Cardiac muscle cell (in vitro differentiated cells and primary cell): Measurements from ENCODE around the gene ULK1. TPM values are rescaled to one million over a fixed set of nuclear protein-coding genes. Genes with fewer than 3 reads are reported as not detected.
A peak's percentile ranks its signal among the peaks of the same experiment; 100 is the strongest.

ENCODE experiments used
- DNase-seq, 2 donors: peaks; one replicate each; pipeline versions ENCODE4 v3.0.0 to v3.0.0-alpha.2; 2010 to 2017; ENCODE audit warnings: low read depth in 1 of 2, low spot score in 1 of 2
- H3K27ac ChIP-seq: fragments of 200-600 bp; sonication (generic); 2 replicates; pipeline ENCODE4 v1.5.1; 2016
- H3K27me3 ChIP-seq: fragments of 200-600 bp; sonication (generic); 2 replicates; pipeline ENCODE4 v1.6.0; 2016; ENCODE audit warnings: control low read depth
- H3K36me3 ChIP-seq: fragments of 200-600 bp; sonication (generic); 2 replicates; pipeline ENCODE4 v1.5.1; 2016; ENCODE audit warnings: control low read depth
- H3K4me1 ChIP-seq: fragments of 200-600 bp; sonication (generic); 2 replicates; pipeline ENCODE4 v1.8.1; 2017; ENCODE audit warnings: low read depth, mild to moderate bottlenecking, mixed run types
- H3K4me3 ChIP-seq: fragments of 200-600 bp; sonication (generic); 2 replicates; pipeline ENCODE4 v1.5.1; 2016; ENCODE audit warnings: mild to moderate bottlenecking
- H3K9me3 ChIP-seq: fragments of 200-600 bp; sonication (generic); 2 replicates; pipeline ENCODE4 v1.5.1; 2017; ENCODE audit warnings: low read depth, mild to moderate bottlenecking, control low read depth
- CTCF ChIP-seq: IDR thresholded peaks from 2 replicates; pipeline ENCODE4 v1.5.1; 2012; ENCODE audit warnings: low read depth, mild to moderate bottlenecking, low read length
- polyA plus RNA-seq: library from polyadenylated mRNA; unstranded; fragments of >200 nt; fragmentation: Nextera tagmentation; extraction: Ambion mirVana; gene quantifications from 2 replicates; pipeline ENCODE4 v1.2.1, GENCODE V29; 2016
- total RNA-seq: library from RNA; depleted of rRNA; stranded (reverse); fragments of >200 nt; gene quantifications from 2 replicates; pipeline ENCODE4 v1.2.3, GENCODE V29; 2016

Gene ULK1
- total and polyA plus RNA-seq, 2 experiments from 2014 or later, result 14.2 to 27.6 TPM

- no peaks in the 10 kb centered on the region for H3K36me3 ChIP-seq
- no peaks in the 10 kb centered on the region for H3K27me3 ChIP-seq
- TF ChIP-seq CTCF, result no peak
- DNase-seq, result no peak
- H3K4me1 ChIP-seq, result no peaks in the 10 kb centered on the region
- H3K27ac ChIP-seq, result no peak overlapping the region
- no peaks in the 10 kb centered on the region for H3K9me3 ChIP-seq
- H3K4me3 ChIP-seq, result no peak overlapping the region
These were observed 36.2 kb upstream of the ULK1 start for GRCh38 chr12:131857908-131858850.

GRCh38 chr12:131860472-131861260 lies 33.8 kb upstream of the ULK1 start:
- no peak overlapping the region for H3K4me3 ChIP-seq
- H3K27ac ChIP-seq, result no peak overlapping the region

GRCh38 chr12:131861261-131862083 lies 33.0 kb upstream of the ULK1 start:
- Histone ChIP-seq H3K9me3 (no peaks in the 10 kb centered on the region), H3K27ac (no peak overlapping the region), H3K4me1 (no peaks in the 10 kb centered on the region), H3K27me3 (no peaks in the 10 kb centered on the region), H3K36me3 (no peaks in the 10 kb centered on the region), H3K4me3 (no peak overlapping the region)
- TF ChIP-seq CTCF, result no peak
- no peak for DNase-seq

More at GRCh38 chr12:131860472-131861260, 33.8 kb upstream of the ULK1 start:
- no peaks in the 10 kb centered on the region for H3K27me3 ChIP-seq
- TF ChIP-seq CTCF, result no peak
- no peaks in the 10 kb centered on the region for H3K4me1 ChIP-seq
- H3K36me3 ChIP-seq, result no peaks in the 10 kb centered on the region
- H3K9me3 ChIP-seq, result no peaks in the 10 kb centered on the region
- DNase-seq, result peak in 1 of 2 donors; percentile 76

DNA sequence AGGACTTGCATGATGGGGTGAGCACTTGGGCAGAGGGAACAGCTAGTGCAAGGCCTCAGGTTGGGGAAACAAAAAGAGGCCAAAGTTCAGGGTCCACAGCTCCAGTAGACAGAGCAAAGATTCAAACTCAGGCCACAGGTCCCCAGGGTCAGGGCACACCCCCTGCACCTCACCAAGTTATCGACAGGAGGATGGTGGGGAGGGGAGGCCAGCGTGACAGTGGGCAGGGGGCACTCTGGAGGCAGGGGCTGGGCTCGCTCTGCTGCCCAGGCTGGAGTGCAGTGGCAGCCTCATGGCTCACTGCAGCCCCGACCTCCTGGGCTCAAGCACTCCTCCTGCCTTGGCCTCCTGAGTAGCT lies 32.4 kb upstream of the ULK1 start:
- DNase-seq, result no peak
- Histone ChIP-seq H3K9me3 (no peaks in the 10 kb centered on the region), H3K4me1 (no peaks in the 10 kb centered on the region), H3K36me3 (no peaks in the 10 kb centered on the region), H3K4me3 (no peak overlapping the region), H3K27me3 (no peaks in the 10 kb centered on the region), H3K27ac (no peak overlapping the region)
- no peak for TF ChIP-seq CTCF

- DNase-seq, result no peak
- no peak for TF ChIP-seq CTCF
- Histone ChIP-seq H3K9me3 (no peaks in the 10 kb centered on the region), H3K4me3 (no peak overlapping the region), H3K4me1 (no peaks in the 10 kb centered on the region), H3K27me3 (no peaks in the 10 kb centered on the region), H3K27ac (no peak overlapping the region), H3K36me3 (no peaks in the 10 kb centered on the region)
These were observed 31.8 kb upstream of the ULK1 start for GRCh38 chr12:131862600-131862993.
